SU-DHL-6 (cell line): Measurements from ENCODE around the gene GABRP.

Experiments used
- EZH2phosphoT487 ChIP-seq: fragments of 200-600 bp; sonication (generic), shearing (Covaris generic); conservative IDR thresholded peaks from 2 replicates; pipeline ENCODE4 v1.6.1; 2018; ENCODE audit warnings: mild to moderate bottlenecking, antibody characterized with exemption, low read length, moderate library complexity, mixed read lengths
- TF ChIP-seq, protein P1 (sequence below): fragments of 200-600 bp; sonication (generic); IDR thresholded peaks from one replicate; pipeline ENCODE4 v1.5.1; 2017; ENCODE audit warnings: antibody characterized with exemption, mild to moderate bottlenecking, low read length, moderate library complexity; ENCODE audit not compliant: insufficient read depth, poor library complexity, severe bottlenecking

DNA sequence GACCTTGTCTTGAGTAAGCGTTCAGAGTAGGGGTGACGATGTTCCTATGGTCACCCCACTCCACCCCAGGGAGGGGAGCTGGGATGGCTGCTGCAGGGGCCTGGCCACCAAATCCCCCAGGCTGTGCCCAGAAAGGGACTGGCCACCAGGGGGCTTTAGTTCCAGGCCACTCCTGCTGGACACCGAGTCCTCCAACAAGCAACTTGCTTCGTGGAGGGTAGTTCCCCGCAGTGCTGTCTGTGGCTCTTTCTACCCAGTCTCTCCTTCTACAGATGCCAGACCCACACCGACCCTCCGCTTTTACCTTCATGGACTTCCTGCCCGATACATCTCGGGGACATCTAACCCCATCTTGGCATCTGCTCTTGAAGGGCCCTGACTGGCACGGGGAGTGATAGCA is 35.7 kb upstream of the GABRP start:
- TF ChIP-seq, protein P1, sequence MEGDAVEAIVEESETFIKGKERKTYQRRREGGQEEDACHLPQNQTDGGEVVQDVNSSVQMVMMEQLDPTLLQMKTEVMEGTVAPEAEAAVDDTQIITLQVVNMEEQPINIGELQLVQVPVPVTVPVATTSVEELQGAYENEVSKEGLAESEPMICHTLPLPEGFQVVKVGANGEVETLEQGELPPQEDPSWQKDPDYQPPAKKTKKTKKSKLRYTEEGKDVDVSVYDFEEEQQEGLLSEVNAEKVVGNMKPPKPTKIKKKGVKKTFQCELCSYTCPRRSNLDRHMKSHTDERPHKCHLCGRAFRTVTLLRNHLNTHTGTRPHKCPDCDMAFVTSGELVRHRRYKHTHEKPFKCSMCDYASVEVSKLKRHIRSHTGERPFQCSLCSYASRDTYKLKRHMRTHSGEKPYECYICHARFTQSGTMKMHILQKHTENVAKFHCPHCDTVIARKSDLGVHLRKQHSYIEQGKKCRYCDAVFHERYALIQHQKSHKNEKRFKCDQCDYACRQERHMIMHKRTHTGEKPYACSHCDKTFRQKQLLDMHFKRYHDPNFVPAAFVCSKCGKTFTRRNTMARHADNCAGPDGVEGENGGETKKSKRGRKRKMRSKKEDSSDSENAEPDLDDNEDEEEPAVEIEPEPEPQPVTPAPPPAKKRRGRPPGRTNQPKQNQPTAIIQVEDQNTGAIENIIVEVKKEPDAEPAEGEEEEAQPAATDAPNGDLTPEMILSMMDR, result no peak
- no peak for TF ChIP-seq EZH2phosphoT487
